ENCODE measurements around the gene ZCRB1. TPM values are rescaled to one million over a fixed set of nuclear protein-coding genes. Genes with fewer than 3 reads are reported as not detected.

The ZCRB1 gene
- total RNA-seq, 4 donors from 2014 or later, result 36.3 to 71.0 (median 42.4) TPM

DNA sequence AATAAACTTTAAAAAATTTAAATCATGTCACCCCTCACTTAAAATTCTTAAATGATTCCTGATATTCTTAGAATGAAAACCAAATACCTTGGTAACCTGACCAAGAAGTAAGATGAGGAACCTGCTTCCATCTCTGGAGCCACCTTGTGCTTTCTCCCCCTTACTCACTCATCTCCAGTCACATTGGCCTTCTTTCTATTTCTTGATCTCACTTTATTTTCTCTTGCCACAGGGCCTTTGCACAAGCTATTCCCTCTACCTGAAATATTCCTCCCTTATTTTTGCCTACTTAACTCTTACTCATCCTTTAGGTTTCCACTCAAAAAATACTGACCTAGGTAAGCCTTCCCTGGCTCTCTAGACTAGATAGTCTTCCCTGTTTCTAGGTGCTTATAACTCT lies 5.1 kb downstream of the ZCRB1 start:
- no peak overlapping the region for H3K27ac ChIP-seq (replicated peaks in 1 of 4)
- no peak overlapping the region for H3K4me3 ChIP-seq
- DNase-seq (ENCODE audit: extremely low spot score), result no peak
- intact Hi-C loops (cut with DNase I), result loop anchor here (10.0 kb wide), 1 partner anchor 154 kb away; no protein-coding TSS in a partner anchor
- no peaks in the 10 kb centered on the region for H3K27me3 ChIP-seq
- peaks cover 13 to 61% (median 24%) of the 10 kb centered on the region in 4 donors for H3K36me3 ChIP-seq
- TF ChIP-seq EP300 (IDR thresholded peaks at IDR 0.05) (no peak), POLR2AphosphoS5 (IDR thresholded peaks at IDR 0.05) (no peak), POLR2A (IDR thresholded peaks at IDR 0.05; ENCODE audit: low read depth) (no peak)
- TF ChIP-seq, protein P1, sequence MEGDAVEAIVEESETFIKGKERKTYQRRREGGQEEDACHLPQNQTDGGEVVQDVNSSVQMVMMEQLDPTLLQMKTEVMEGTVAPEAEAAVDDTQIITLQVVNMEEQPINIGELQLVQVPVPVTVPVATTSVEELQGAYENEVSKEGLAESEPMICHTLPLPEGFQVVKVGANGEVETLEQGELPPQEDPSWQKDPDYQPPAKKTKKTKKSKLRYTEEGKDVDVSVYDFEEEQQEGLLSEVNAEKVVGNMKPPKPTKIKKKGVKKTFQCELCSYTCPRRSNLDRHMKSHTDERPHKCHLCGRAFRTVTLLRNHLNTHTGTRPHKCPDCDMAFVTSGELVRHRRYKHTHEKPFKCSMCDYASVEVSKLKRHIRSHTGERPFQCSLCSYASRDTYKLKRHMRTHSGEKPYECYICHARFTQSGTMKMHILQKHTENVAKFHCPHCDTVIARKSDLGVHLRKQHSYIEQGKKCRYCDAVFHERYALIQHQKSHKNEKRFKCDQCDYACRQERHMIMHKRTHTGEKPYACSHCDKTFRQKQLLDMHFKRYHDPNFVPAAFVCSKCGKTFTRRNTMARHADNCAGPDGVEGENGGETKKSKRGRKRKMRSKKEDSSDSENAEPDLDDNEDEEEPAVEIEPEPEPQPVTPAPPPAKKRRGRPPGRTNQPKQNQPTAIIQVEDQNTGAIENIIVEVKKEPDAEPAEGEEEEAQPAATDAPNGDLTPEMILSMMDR (IDR thresholded peaks at IDR 0.05), result no peak
- H3K4me1 ChIP-seq, result peaks cover 4 to 12% (median 10%) of the 10 kb centered on the region in 4 donors
- no peaks in the 10 kb centered on the region for H3K9me3 ChIP-seq

DNA sequence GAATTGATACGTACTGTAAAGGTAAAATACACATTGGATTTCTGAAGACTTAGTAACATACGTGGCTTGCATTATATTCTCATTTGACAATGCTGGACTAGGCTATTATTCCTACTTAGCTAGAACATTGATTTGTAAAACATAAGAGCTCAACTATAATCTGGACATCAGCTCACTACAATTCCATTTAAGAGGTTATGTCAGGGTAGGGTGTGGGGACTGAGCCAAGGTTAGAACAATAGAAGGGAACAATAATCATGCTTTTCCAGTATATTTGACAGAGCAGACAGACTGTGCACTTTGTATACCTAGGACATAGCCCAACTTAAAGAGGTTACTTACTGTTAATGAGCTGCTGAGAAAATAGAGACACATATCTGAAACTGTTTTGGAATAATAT lies 10.8 kb downstream of the ZCRB1 start:
- 77% methylated on average over 2 of the region's 2 CpGs for WGBS
- peaks cover 27 to 82% (median 35%) of the 10 kb centered on the region in 4 donors for H3K36me3 ChIP-seq
- H3K27me3 ChIP-seq, result no peaks in the 10 kb centered on the region
- DNase-seq (ENCODE audit: extremely low spot score), result no peak
- H3K4me1 ChIP-seq, result no peaks in the 10 kb centered on the region
- no peak overlapping the region for H3K4me3 ChIP-seq
- intact Hi-C loops (cut with DNase I), result no loop called here
- no peak overlapping the region for H3K27ac ChIP-seq (replicated peaks in 1 of 4)
- no peaks in the 10 kb centered on the region for H3K9me3 ChIP-seq
- no peak for TF ChIP-seq EP300 (IDR thresholded peaks at IDR 0.05)

DNA sequence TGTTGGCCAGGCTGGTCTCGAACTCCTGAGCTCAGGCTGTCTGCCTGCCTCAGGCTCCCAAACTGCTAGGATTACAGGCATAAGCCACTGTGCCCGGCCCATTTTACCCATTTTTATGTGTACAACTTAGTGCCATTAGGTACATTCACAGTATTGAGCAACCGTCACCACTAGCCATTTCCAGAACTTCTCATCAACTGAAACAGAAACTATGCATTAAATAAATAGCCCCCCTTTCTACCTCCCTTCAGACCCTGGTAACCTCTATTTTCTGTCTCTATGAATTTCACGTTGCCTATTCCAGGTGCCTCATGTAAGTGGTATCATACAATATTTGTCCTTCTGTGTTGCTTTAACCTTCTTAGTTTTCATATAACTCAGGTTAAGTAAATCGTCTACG lies 15.9 kb downstream of the ZCRB1 start:
- intact Hi-C loops (cut with DNase I), result no loop called here
- Histone ChIP-seq H3K4me3 (no peak overlapping the region), H3K9me3 (no peaks in the 10 kb centered on the region), H3K36me3 (peaks cover 15 to 53% (median 22%) of the 10 kb centered on the region in 4 donors), H3K4me1 (no peaks in the 10 kb centered on the region), H3K27ac (replicated peaks in 1 of 4) (no peak overlapping the region), H3K27me3 (no peaks in the 10 kb centered on the region)
- no peak for DNase-seq (ENCODE audit: extremely low spot score)
- TF ChIP-seq EP300 (IDR thresholded peaks at IDR 0.05), result no peak
- 83% methylated on average over 6 of the region's 6 CpGs for WGBS

DNA sequence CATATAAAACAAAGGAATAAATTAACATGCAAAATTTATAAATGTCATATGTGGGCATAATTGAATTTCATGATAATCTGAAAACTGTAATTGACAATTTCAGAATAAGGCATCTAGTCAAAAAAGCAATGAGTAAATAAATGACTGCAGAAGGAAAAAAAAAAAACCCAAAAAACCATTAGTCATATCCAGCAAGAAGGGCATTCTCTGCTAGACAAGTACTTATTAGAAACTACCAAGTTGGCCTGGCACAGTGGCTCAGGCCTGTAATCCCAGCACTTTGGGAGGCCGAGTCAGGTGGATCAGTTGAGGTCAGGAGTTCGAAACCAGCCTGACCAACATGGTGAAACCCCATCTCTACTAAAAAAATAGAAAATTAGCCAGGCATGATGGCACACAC lies 17.5 kb downstream of the ZCRB1 start:
- no peak for DNase-seq (ENCODE audit: extremely low spot score)
- TF ChIP-seq POLR2AphosphoS5 (IDR thresholded peaks at IDR 0.05), result no peak
- TF ChIP-seq, protein P1 (IDR thresholded peaks at IDR 0.05), result no peak
- TF ChIP-seq EP300 (IDR thresholded peaks at IDR 0.05), result no peak
- TF ChIP-seq POLR2A (IDR thresholded peaks at IDR 0.05; ENCODE audit: low read depth), result no peak
- 86% methylated on average over 2 of the region's 2 CpGs for WGBS
- H3K27ac ChIP-seq (replicated peaks in 1 of 4), result no peak overlapping the region
- no peak overlapping the region for H3K4me3 ChIP-seq
- H3K27me3 ChIP-seq, result no peaks in the 10 kb centered on the region
- no peaks in the 10 kb centered on the region for H3K4me1 ChIP-seq
- H3K36me3 ChIP-seq, result peaks cover 8 to 37% (median 17%) of the 10 kb centered on the region in 4 donors
- intact Hi-C loops (cut with DNase I), result no loop called here
- H3K9me3 ChIP-seq, result no peaks in the 10 kb centered on the region

DNA sequence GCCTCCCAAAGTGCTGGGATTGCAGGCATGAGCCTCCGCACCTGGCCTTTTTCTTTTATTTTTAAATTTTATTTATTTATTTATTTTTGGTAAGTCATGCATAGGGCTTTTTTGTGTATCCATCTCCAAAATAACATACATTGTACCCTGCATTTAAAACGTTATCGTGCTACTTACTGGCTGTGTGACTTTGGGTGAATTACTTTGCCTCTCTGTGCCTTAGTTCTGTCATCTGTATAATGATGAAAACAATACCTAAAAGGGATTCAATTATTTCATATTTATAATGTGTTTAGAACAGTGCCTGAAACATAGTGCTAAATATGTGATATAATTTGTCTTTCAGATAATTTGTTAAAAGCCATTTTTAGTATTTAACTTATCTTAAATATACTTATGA lies 19.6 kb downstream of the ZCRB1 start:
- 95% methylated on average over 3 of the region's 3 CpGs for WGBS
- H3K27me3 ChIP-seq, result no peaks in the 10 kb centered on the region
- TF ChIP-seq EP300 (IDR thresholded peaks at IDR 0.05) (no peak), POLR2AphosphoS5 (IDR thresholded peaks at IDR 0.05) (no peak), POLR2A (IDR thresholded peaks at IDR 0.05; ENCODE audit: low read depth) (no peak)
- TF ChIP-seq, protein P1 (IDR thresholded peaks at IDR 0.05), result no peak
- DNase-seq (ENCODE audit: extremely low spot score), result no peak
- intact Hi-C loops (cut with DNase I), result no loop called here
- H3K36me3 ChIP-seq, result peaks cover 0 to 16% (median 6%) of the 10 kb centered on the region in 4 donors
- H3K27ac ChIP-seq (replicated peaks in 1 of 4), result no peak overlapping the region
- H3K9me3 ChIP-seq, result no peaks in the 10 kb centered on the region
- H3K4me3 ChIP-seq, result no peak overlapping the region
- H3K4me1 ChIP-seq, result no peaks in the 10 kb centered on the region

All from esophagus muscularis mucosa (tissue), 4 donors.